Mucosa of stomach (tissue), 1 donor: ENCODE measurements around the gene POFUT2.

Source experiments
- H3K27me3 ChIP-seq: one replicate; pipeline ENCODE4 v1.7.0; 2013; ENCODE audit warnings: mild to moderate bottlenecking, low read length; ENCODE audit not compliant: control insufficient read depth, insufficient read depth
- H3K36me3 ChIP-seq: one replicate; pipeline ENCODE4 v1.7.0; 2013; ENCODE audit warnings: low read length; ENCODE audit not compliant: control insufficient read depth, insufficient read depth
- H3K4me1 ChIP-seq: one replicate; pipeline ENCODE4 v1.7.0; 2013; ENCODE audit warnings: mild to moderate bottlenecking, low read length; ENCODE audit not compliant: control insufficient read depth, insufficient read depth
- H3K4me3 ChIP-seq: one replicate; pipeline ENCODE4 v1.7.0; 2013; ENCODE audit warnings: low read length
- H3K9ac ChIP-seq: one replicate; pipeline ENCODE4 v1.7.0; 2013; ENCODE audit warnings: mild to moderate bottlenecking, low read length, moderate library complexity
- H3K9me3 ChIP-seq: one replicate; pipeline ENCODE4 v1.7.0; 2013; ENCODE audit warnings: mild to moderate bottlenecking, low read length, moderate library complexity; ENCODE audit not compliant: control insufficient read depth
- donor health status: Pancreatic carcinoma.

Gene POFUT2

GRCh38 chr21:45264912-45265515 lies 22.7 kb downstream of the POFUT2 start:
- Histone ChIP-seq H3K27me3 (no peaks in the 10 kb centered on the region), H3K9me3 (no peaks in the 10 kb centered on the region), H3K4me1 (no peaks in the 10 kb centered on the region), H3K9ac (no peak overlapping the region), H3K4me3 (no peak overlapping the region), H3K36me3 (peaks cover 3% of the 10 kb centered on the region)

GRCh38 chr21:45264146-45264911 lies 23.4 kb downstream of the POFUT2 start:
- Histone ChIP-seq H3K9me3 (no peaks in the 10 kb centered on the region), H3K36me3 (peaks cover 3% of the 10 kb centered on the region), H3K9ac (no peak overlapping the region), H3K4me3 (no peak overlapping the region), H3K4me1 (no peaks in the 10 kb centered on the region), H3K27me3 (no peaks in the 10 kb centered on the region)

- H3K9ac ChIP-seq = no peak overlapping the region
- no peaks in the 10 kb centered on the region for H3K9me3 ChIP-seq
- H3K27me3 ChIP-seq = peaks cover 4% of the 10 kb centered on the region
- no peak overlapping the region for H3K4me3 ChIP-seq
- peaks cover 3% of the 10 kb centered on the region for H3K36me3 ChIP-seq
- no peaks in the 10 kb centered on the region for H3K4me1 ChIP-seq
Measured at GRCh38 chr21:45263534-45263933, 24.2 kb downstream of the POFUT2 start.

DNA sequence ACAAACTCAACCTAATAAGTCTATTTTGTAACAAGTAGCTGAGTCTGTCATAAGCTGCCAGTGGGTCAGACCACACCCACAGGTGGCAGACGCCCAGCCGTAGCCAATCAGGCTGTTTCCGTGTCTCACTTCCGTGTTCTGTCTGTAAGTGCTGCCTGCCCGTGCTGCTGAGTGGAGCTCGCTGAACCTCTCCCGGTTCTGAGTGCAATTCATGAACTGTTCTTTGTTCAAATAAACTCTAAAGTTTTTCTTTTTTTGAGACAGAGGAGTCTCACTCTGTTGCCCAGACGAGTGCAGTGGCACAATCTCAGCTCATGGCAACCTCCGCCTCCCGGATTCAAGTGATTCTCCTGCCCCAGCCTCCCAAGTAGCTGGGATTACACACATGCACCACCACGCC lies 25.1 kb downstream of the POFUT2 start:
- Histone ChIP-seq H3K9ac (no peak overlapping the region), H3K9me3 (no peaks in the 10 kb centered on the region), H3K36me3 (peaks cover 3% of the 10 kb centered on the region)

GRCh38 chr21:45262041-45262581 lies 25.6 kb downstream of the POFUT2 start:
- peaks cover under 1% of the 10 kb centered on the region for H3K36me3 ChIP-seq
- H3K27me3 ChIP-seq = peaks cover 15% of the 10 kb centered on the region
- H3K4me1 ChIP-seq = no peaks in the 10 kb centered on the region
- H3K9me3 ChIP-seq = no peaks in the 10 kb centered on the region
- H3K9ac ChIP-seq = no peak overlapping the region
- H3K4me3 ChIP-seq = no peak overlapping the region

More for the DNA sequence above, 25.1 kb downstream of the POFUT2 start:
- peaks cover 13% of the 10 kb centered on the region for H3K27me3 ChIP-seq
- H3K4me3 ChIP-seq = no peak overlapping the region
- H3K4me1 ChIP-seq = no peaks in the 10 kb centered on the region

DNA sequence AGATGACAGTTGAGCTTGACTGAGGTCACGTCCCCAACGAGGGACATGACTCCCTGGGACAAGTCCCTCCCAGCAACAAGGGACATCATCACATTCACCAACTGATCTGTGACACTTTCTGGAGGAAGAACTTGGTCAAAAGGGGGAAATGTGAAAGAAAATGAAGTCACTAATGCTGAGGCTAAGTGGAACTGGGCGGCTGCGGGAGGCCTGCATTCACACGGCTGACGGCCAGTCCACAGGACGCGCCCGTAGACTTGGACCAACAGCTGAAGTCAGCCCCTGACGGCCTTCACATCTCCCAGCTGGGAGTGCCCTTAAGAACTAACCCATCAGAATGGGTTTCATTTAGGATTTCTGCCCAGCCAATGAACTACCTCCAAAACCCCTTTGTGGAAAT lies 26.6 kb downstream of the POFUT2 start:
- Histone ChIP-seq H3K4me3 (no peak overlapping the region), H3K9ac (no peak overlapping the region), H3K9me3 (no peaks in the 10 kb centered on the region), H3K36me3 (no peaks in the 10 kb centered on the region), H3K4me1 (no peaks in the 10 kb centered on the region), H3K27me3 (peaks cover 24% of the 10 kb centered on the region)

GRCh38 chr21:45260191-45260825 lies 27.4 kb downstream of the POFUT2 start:
- Histone ChIP-seq H3K36me3 (no peaks in the 10 kb centered on the region), H3K4me3 (no peak overlapping the region), H3K9me3 (no peaks in the 10 kb centered on the region), H3K27me3 (peaks cover 27% of the 10 kb centered on the region), H3K4me1 (no peaks in the 10 kb centered on the region), H3K9ac (no peak overlapping the region)

GRCh38 chr21:45259206-45259840 lies 28.4 kb downstream of the POFUT2 start:
- Histone ChIP-seq H3K36me3 (no peaks in the 10 kb centered on the region), H3K9ac (no peak overlapping the region), H3K9me3 (no peaks in the 10 kb centered on the region), H3K4me1 (no peaks in the 10 kb centered on the region), H3K27me3 (peaks cover 36% of the 10 kb centered on the region), H3K4me3 (no peak overlapping the region)

DNA sequence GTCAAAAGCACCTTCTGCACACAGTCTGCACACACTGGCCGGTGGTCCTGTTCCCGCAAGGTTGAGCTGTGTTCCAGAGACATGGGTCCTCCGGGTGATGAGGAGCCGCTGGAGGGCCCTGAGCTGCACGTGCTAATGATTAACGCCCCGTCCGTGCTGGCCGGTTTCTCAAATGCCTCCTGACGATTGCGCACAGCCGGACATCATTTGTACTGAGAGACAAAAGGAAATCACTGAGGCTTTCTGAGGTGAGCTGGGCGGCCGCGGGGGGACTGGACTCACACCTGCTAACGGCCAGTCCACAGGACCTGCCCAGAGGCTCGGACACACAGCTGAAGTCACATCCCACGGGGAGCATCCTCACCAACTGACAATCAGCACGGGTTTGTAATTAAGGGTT lies 29.2 kb downstream of the POFUT2 start:
- Histone ChIP-seq H3K27me3 (peaks cover 37% of the 10 kb centered on the region), H3K4me3 (no peak overlapping the region)

GRCh38 chr21:45257673-45258341 lies 29.9 kb downstream of the POFUT2 start:
- Histone ChIP-seq H3K4me3 (no peak overlapping the region), H3K9me3 (no peaks in the 10 kb centered on the region), H3K9ac (no peak overlapping the region), H3K4me1 (no peaks in the 10 kb centered on the region), H3K36me3 (no peaks in the 10 kb centered on the region), H3K27me3 (peaks cover 43% of the 10 kb centered on the region)

More for the DNA sequence above, 29.2 kb downstream of the POFUT2 start:
- Histone ChIP-seq H3K4me1 (no peaks in the 10 kb centered on the region), H3K36me3 (no peaks in the 10 kb centered on the region), H3K9me3 (no peaks in the 10 kb centered on the region), H3K9ac (no peak overlapping the region)

DNA sequence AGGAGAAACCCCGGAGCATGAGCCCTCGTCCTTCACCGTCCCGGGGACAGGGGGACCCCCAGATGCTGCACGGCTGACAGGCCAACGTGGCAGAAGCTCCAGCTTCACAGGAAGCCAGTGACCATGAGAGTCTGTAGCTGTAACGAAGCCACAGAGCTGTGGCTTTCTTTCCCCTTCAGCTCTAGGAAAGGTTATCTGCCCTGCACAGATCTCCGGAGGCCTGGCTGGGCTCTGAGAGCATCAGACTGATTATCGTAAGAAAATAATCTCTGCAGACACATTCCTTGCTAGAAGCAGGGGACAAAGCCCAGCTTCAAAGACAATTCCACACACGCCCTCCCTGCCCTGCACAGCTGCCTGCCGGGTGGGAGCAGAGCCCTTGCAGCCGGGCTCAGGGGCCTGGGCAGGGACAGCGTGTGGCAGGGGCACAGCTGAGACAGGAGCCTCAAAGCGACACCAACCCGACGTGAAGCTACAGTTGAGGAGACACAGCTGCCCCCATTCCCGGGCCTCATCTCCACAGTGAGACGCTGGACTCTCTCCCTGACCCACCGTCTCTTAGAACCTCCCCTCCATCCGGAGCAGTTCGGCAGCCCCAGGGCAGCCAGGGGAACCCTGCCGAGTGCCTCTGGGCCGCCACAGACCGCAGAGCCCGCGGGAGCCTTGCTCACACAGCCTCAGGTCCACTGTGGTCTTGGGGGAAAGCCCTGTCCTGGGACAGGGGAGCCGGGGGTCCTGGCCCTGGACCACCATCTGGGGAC lies 30.6 kb downstream of the POFUT2 start:
- Histone ChIP-seq H3K4me1 (no peaks in the 10 kb centered on the region), H3K27me3 (peaks cover 43% of the 10 kb centered on the region), H3K4me3 (no peak overlapping the region), H3K9me3 (no peaks in the 10 kb centered on the region), H3K9ac (no peak overlapping the region), H3K36me3 (no peaks in the 10 kb centered on the region)
